Uterus (tissue), 2 donors: Measurements from ENCODE around the gene MICAL3.

Experiments used
- CTCF ChIP-seq, 4 experiments: fragments of 200-600 bp in 2 of 4; fragments of 450-650 bp in 2 of 4; sonication (generic) in 2 of 4; IDR thresholded peaks; one replicate each; pipeline ENCODE4 v1.5.1; 2016 to 2019; ENCODE audit warnings: antibody characterized with exemption in 4 of 4, mild to moderate bottlenecking in 2 of 4, moderate library complexity in 1 of 4
- POLR2A ChIP-seq, 2 donors: fragments of 450-650 bp; IDR thresholded peaks; one replicate each; pipeline ENCODE4 v1.6.1; 2016; ENCODE audit warnings: antibody characterized with exemption in 2 of 2, mild to moderate bottlenecking in 1 of 2, moderate library complexity in 1 of 2

- TF ChIP-seq CTCF (IDR thresholded peaks at IDR 0.05) (no peak), POLR2A (IDR thresholded peaks at IDR 0.05) (no peak)
Observed at GRCh38 chr22:17927062-17927461, 97.3 kb downstream of the MICAL3 start.
